Breast epithelium (tissue), 3 donors: Measurements from ENCODE around the gene BET1L.

ENCODE experiments used
- CTCF ChIP-seq, 3 donors: fragments of 450-650 bp; IDR thresholded peaks; one replicate each; pipeline ENCODE4 v1.5.1; 2016 to 2017; ENCODE audit warnings: antibody characterized with exemption in 3 of 3, mild to moderate bottlenecking in 3 of 3, moderate library complexity in 3 of 3
- POLR2A ChIP-seq: fragments of 450-650 bp; IDR thresholded peaks from one replicate; pipeline ENCODE4 v1.6.1; 2016; ENCODE audit warnings: antibody characterized with exemption, mild to moderate bottlenecking, moderate library complexity

GRCh38 chr11:205221-206001 lies 1.8 kb downstream of the BET1L start:
- TF ChIP-seq CTCF (IDR thresholded peaks at IDR 0.05) (no peak), POLR2A (no peak)
